GM23338 (cell line): ENCODE measurements around the gene SPP2. TPM values are rescaled to one million over a fixed set of nuclear protein-coding genes. Genes with fewer than 3 reads are reported as not detected.

ENCODE experiments used
- CREB1 ChIP-seq: fragments of 250-450 bp; sonication (Bioruptor Pico); IDR thresholded peaks from 2 replicates; pipeline ENCODE4 v1.5.0; 2020; ENCODE audit warnings: low read depth, mild to moderate bottlenecking, moderate library complexity
- ETS1 ChIP-seq: IDR thresholded peaks from 2 replicates; pipeline ENCODE4 v1.6.1; 2016; ENCODE audit warnings: antibody characterized with exemption
- EZH2 ChIP-seq: fragments of 200-600 bp; sonication (generic); IDR thresholded peaks from one replicate; pipeline ENCODE4 v1.8.0; 2017; ENCODE audit warnings: antibody characterized with exemption, mild to moderate bottlenecking, low read depth; ENCODE audit not compliant: unreplicated experiment
- EZH2phosphoT487 ChIP-seq: fragments of 200-600 bp; sonication (generic); IDR thresholded peaks from one replicate; pipeline ENCODE4 v1.8.1; 2018; ENCODE audit warnings: antibody characterized with exemption; ENCODE audit not compliant: unreplicated experiment
- NANOG ChIP-seq: IDR thresholded peaks from 2 replicates; pipeline ENCODE4 v1.6.1; 2016; ENCODE audit warnings: antibody characterized with exemption, borderline replicate concordance
- REST ChIP-seq: IDR thresholded peaks from one replicate; pipeline ENCODE4 v1.6.1; 2018; ENCODE audit warnings: antibody characterized with exemption; ENCODE audit not compliant: unreplicated experiment
- ZNF331 ChIP-seq: fragments of 250-450 bp; sonication (Bioruptor Pico); IDR thresholded peaks from 2 replicates; pipeline ENCODE4 v1.5.0; 2020; ENCODE audit warnings: low read depth, mild to moderate bottlenecking, moderate library complexity
- polyA plus RNA-seq: library from polyadenylated mRNA; unstranded; fragments of >200 nt; fragmentation: Nextera tagmentation; extraction: Ambion mirVana; gene quantifications from 2 replicates; pipeline ENCODE4 v1.2.1, GENCODE V29; 2016
- total RNA-seq: library from RNA; depleted of rRNA; stranded (reverse); fragments of >200 nt; shearing (Covaris generic); gene quantifications from 2 replicates; pipeline ENCODE4 v1.2.3, GENCODE V29; 2014
- TF ChIP-seq, protein P1 (sequence below): fragments of 250-450 bp; sonication (Bioruptor Pico); IDR thresholded peaks from 2 replicates; pipeline ENCODE4 v1.5.0; 2020; ENCODE audit warnings: mild to moderate bottlenecking, moderate library complexity

The SPP2 gene
- total and polyA plus RNA-seq, 2 experiments from 2014 or later: not detected

GRCh38 chr2:234095301-234095700 is 44.8 kb downstream of the SPP2 start (continued):
- TF ChIP-seq, protein P1, sequence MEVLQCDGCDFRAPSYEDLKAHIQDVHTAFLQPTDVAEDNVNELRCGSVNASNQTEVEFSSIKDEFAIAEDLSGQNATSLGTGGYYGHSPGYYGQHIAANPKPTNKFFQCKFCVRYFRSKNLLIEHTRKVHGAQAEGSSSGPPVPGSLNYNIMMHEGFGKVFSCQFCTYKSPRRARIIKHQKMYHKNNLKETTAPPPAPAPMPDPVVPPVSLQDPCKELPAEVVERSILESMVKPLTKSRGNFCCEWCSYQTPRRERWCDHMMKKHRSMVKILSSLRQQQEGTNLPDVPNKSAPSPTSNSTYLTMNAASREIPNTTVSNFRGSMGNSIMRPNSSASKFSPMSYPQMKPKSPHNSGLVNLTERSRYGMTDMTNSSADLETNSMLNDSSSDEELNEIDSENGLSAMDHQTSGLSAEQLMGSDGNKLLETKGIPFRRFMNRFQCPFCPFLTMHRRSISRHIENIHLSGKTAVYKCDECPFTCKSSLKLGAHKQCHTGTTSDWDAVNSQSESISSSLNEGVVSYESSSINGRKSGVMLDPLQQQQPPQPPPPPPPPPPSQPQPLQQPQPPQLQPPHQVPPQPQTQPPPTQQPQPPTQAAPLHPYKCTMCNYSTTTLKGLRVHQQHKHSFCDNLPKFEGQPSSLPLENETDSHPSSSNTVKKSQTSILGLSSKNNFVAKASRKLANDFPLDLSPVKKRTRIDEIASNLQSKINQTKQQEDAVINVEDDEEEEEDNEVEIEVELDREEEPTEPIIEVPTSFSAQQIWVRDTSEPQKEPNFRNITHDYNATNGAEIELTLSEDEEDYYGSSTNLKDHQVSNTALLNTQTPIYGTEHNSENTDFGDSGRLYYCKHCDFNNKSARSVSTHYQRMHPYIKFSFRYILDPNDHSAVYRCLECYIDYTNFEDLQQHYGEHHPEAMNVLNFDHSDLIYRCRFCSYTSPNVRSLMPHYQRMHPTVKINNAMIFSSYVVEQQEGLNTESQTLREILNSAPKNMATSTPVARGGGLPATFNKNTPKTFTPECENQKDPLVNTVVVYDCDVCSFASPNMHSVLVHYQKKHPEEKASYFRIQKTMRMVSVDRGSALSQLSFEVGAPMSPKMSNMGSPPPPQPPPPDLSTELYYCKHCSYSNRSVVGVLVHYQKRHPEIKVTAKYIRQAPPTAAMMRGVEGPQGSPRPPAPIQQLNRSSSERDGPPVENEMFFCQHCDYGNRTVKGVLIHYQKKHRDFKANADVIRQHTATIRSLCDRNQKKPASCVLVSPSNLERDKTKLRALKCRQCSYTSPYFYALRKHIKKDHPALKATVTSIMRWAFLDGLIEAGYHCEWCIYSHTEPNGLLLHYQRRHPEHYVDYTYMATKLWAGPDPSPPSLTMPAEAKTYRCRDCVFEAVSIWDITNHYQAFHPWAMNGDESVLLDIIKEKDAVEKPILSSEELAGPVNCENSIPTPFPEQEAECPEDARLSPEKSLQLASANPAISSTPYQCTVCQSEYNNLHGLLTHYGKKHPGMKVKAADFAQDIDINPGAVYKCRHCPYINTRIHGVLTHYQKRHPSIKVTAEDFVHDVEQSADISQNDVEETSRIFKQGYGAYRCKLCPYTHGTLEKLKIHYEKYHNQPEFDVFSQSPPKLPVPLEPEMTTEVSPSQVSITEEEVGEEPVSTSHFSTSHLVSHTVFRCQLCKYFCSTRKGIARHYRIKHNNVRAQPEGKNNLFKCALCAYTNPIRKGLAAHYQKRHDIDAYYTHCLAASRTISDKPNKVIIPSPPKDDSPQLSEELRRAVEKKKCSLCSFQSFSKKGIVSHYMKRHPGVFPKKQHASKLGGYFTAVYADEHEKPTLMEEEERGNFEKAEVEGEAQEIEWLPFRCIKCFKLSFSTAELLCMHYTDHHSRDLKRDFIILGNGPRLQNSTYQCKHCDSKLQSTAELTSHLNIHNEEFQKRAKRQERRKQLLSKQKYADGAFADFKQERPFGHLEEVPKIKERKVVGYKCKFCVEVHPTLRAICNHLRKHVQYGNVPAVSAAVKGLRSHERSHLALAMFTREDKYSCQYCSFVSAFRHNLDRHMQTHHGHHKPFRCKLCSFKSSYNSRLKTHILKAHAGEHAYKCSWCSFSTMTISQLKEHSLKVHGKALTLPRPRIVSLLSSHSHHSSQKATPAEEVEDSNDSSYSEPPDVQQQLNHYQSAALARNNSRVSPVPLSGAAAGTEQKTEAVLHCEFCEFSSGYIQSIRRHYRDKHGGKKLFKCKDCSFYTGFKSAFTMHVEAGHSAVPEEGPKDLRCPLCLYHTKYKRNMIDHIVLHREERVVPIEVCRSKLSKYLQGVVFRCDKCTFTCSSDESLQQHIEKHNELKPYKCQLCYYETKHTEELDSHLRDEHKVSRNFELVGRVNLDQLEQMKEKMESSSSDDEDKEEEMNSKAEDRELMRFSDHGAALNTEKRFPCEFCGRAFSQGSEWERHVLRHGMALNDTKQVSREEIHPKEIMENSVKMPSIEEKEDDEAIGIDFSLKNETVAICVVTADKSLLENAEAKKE (CRISPR knock-in tag): no peak
- no peak for TF ChIP-seq EZH2phosphoT487
- TF ChIP-seq ZNF331: no peak
- no peak for TF ChIP-seq ETS1
- TF ChIP-seq REST: no peak
- TF ChIP-seq EZH2: no peak
- no peak for TF ChIP-seq NANOG
- no peak for TF ChIP-seq CREB1 (CRISPR knock-in tag)
